Germinal center (tissue), 1 donor: ENCODE results near the gene MRPL12.

Experiments used
- DNase-seq: peaks from one replicate; pipeline ENCODE4 v3.0.0; 2012; ENCODE audit warnings: mixed read lengths, low spot score

The MRPL12 gene

DNA sequence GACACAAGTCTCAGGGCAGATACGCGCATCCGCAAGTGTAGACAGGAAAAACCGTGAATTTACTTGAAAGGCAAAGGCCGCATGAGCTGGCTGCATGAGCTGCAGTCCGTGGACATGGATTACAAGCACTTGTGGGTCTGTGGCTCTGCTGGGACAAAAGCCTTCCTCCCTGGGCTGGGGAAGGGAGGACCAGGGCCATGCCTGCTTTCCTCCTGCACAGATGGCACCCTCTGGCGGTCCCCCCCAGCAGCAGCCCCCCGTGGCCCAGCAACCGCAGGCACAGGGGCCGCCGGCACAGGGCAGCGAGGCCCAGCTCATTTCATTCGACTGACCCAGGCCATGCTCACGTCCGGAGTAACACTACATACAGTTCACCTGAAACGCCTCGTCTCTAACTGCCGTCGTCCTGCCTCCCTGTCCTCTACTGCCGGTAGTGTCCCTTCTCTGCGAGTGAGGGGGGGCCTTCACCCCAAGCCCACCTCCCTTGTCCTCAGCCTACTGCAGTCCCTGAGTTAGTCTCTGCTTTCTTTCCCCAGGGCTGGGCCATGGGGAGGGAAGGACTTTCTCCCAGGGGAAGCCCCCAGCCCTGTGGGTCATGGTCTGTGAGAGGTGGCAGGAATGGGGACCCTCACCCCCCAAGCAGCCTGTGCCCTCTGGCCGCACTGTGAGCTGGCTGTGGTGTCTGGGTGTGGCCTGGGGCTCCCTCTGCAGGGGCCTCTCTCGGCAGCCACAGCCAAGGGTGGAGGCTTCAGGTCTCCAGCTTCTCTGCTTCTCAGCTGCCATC, 1.7 kb upstream of the MRPL12 start:
- DNase-seq = no peak

DNA sequence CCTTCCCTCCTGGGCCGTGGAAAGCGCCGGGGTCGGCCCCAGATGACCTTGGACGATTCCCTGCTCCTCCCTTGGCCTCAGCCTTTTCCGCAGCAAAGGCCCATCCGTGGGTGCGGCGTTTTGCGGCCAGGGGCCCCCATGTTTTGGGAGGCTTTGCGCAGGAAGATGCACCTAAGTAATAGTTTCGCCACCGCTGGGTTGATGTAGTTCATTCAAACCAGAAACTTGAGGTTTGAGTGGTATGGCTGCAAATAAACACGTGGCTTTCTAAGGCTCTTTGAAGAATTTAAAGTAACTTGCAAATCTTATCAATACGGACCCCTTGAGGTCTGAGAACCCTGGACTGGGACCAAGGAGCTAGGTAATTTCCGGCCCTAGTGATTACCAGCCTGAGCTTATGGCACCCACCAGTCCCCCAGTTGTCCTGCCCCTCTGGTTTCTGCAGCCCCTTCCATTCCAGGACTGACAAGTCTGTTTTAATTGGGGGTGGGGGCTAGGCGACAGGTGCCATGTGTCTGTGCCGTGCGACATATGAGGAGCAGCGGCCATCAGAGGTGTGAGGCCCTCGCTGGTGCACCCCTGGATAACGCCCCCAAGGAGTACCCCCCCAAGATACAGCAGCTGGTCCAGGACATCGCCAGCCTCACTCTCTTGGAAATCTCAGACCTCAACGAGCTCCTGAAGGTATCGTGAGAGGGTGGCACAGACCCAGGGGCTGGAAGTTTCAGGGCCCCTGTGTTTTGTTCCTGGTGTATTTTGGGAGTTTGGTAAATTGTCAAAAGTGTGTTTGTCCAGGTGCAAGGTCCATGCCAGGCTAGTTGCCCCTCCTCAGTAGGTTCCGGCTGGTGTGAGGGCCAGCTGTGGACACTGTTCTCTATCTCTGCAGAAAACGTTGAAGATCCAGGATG, 834 bp downstream of the MRPL12 start:
- DNase-seq = no peak

DNA sequence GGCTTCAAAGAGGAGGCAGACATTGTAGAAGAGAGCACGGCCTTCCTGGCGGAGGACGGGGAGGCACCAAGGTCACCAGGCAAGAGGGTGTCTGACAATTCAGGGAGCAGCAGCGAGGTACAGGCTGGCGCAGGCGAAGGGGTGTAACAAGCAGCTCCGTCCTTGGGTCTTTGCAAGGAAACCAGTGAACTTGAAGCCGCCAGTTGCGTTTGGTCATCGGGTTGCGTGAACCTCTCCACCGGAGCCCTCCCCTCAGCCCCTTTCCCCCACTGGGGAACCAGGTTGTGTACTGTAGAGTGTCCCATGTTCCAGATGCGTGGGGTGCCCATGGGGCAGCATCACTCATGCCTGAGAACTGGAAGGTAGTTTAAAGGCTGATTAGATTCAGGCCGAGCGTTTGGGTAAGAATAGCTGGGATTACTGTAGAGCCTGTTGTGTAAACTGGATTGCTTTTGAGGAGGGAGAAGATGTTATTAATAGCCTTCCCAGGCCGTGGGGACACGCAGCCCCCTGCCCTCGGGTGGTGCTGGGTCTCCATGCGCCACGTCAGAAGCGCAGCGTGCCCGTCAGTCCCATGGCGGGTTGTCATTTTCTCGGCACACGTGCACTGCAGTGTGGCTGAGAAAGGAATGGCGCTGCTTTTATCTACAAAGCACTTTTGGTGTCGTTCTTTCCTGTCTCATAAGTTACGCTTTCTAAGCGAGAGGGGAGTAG, 2.5 kb downstream of the MRPL12 start:
- DNase-seq = no peak

DNA sequence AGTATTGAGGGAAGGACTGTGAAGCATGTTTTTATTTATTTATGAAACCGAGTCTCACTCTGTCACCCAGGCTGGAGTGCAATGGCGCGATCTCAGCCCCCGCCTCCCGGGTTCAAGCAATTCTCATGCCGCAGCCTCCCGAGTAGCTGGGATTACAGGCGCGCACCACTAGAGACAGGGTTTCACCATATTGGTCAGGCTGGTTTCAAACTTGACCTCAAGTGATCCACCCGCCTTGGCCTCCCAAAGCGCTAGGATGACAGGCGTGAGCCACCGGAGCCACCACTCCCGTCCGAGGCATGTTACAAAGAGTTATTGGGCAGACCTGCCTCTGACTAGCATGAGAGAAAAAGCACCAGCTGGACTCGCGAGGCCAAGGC, 3.1 kb downstream of the MRPL12 start:
- DNase-seq = no peak

DNA sequence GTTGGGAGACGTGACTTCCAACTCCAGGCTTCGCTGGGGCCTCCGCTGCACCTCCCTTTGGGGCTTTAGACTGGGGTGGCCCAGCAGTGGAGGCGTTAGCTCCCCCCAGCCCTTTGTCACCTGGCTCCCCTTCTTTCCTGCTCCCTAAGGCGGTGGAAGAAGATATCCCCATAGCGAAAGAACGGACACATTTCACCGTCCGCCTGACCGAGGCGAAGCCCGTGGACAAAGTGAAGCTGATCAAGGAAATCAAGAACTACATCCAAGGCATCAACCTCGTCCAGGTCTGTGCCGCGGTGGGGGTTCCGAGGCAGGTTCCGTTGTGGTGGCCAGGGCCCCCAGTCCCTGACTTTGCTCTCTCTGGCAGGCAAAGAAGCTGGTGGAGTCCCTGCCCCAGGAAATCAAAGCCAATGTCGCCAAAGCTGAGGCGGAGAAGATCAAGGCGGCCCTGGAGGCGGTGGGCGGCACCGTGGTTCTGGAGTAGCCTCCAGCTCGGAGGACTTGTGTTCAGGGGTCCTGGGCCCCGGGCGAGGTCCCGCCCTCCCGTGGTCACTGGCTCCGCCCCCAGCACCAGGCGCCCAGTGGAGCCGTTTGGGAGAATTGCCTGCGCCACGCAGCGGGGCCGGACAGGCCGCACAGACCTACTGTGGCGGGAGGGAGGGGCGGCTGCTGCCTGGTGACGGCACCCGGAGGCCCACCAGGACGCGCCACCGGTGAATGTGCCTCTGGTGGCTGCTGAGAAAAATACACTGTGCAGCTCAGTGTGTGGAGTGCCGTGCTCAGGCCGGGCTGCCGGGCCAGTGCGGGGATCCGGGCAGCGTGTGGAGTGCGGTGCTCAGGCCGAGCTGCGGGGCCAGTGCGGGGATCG, 3.8 kb downstream of the MRPL12 start:
- no peak for DNase-seq

DNA sequence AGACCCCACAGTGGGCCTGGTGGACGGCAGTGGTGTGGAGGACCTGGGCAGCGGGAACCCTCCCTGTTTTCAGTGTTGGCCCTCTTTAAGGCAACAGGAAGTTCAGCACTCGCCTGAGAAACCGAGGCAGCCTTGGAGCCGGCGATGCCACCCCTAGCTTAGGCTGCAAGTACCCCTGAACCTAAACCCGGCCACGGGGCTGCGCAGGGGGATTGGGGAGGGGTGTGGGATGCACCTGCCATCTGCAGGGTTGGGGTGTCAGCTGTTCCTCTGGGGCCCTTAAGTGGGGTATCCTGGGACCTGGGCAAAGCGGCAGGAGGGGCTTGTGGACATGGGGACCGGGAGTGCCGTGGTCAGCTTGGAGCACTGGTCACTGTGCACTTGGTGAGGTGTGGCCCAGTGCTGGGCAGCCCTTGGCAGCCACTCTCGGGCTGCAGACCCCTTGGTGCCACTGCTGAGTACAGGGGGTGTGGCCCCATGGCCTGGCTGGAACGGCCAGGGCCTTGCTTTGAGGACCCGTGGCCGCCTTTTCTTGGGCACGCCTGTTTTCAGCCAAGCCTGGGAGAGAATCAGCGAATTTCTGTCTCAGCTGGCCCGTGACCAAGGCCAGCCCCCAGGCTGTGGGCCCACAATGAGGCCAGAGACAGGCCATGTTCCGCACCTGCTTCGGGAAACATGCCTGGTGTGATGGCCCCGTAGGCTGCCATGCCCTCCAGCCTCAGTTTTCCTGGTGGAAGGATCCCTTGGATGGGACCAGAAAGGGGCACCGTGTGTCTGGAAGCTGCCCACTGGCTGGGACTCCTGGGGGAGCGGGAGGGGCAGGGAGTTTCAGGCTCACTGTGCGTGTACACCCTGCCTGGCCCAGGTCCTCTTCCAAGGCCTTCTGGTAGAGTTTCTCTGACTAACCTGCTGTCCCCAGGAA, 4.8 kb downstream of the MRPL12 start:
- no peak for DNase-seq

DNA sequence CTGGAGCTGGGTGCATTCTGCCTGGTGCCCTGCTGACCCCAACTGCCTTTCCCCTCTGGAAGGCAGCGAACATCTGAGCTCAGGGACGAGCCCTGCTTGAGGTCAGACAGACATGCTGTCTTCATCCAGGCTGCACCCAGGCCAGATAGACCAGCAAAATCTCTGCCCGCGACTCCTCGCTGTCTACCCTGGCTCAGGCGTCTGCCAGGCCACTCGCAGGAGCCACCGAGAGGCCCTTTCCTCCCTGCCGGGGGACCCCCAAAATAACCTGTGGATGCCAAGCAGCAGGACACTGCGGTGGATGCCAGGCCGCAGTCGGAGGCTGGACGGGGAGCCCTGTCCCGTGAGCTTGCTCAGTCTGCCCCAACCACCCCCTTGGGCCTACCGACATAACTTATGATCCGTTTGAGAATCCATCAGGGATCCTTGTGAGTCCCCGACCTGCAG, 5.6 kb downstream of the MRPL12 start:
- DNase-seq = no peak

DNA sequence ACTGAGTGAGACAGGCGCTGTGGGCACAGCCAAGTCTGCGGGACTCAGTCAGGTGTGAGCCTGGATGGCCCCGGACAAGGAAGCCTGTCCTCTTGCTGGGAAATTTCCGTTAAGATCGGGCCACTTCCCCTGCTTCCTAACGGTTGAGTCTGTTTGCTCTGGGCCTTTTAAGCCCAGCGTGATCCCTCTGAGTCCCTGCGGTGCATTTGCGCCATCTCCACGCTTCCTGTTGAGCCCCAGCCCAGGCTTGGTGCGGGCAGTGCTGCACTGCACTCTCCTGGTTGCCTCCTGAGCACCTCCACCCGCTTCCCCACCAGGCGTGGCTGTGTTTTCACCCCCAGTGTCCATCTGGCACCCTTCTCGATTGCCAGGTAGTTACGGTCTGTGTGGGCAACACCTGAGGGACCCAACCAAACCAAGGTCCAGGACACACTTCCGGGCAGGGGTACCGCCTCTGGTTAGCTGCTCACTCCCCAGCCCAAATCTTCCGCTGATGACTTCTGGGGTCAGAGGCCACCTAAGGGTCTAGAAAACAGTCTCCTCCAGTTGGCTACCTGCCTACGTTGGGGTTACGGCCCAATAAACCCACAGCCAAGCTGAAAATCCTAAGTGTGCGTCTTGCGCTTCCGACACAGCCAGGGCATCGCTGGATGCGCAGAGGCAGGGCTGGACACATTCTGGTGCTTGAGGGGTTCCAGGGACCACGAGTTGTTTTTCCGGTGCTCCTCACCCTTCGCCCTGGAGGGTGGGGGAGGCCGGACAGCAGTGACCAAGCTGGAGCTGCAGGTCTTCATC, 7.5 kb downstream of the MRPL12 start:
- DNase-seq = no peak

DNA sequence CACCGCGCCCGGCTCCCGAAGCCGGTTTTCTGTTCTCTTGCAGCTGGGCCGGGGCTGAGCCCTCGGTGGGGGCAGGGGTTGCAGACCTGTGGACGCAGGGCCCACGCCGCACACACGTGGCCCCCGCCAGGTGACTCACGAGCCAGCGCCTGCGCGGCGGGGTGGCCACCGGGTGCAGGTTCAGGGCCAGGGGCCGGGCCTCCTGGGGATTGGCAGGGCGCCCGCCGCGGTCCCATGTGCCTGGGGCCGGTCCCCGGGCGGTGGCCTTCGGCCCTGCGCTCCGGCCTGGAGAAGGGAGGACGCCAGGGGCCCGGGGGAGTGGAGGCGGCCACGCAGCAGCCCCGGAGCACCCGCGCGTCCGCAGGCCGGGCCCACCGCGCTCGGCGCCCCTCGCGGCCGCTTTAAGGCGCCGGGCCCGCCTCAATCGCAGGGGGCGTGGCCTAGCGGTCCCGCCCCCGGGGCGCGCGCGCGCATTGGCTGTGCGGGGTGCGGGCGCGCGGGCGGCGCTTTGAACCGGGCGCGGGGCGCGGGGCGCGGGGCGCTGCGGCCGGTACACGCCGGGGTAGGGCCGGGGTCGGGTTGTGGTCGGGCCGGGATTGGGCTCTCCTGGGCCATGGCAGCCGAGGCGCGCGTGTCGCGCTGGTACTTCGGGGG, 8.8 kb downstream of the MRPL12 start, which contains the start of gene SLC25A10:
TSS of gene SLC25A10 (plus strand) at position 471 of the 654 bp plus-strand sequence. CDS start at position 614, 143 bp downstream.
- peak; percentile 92 for DNase-seq

DNA sequence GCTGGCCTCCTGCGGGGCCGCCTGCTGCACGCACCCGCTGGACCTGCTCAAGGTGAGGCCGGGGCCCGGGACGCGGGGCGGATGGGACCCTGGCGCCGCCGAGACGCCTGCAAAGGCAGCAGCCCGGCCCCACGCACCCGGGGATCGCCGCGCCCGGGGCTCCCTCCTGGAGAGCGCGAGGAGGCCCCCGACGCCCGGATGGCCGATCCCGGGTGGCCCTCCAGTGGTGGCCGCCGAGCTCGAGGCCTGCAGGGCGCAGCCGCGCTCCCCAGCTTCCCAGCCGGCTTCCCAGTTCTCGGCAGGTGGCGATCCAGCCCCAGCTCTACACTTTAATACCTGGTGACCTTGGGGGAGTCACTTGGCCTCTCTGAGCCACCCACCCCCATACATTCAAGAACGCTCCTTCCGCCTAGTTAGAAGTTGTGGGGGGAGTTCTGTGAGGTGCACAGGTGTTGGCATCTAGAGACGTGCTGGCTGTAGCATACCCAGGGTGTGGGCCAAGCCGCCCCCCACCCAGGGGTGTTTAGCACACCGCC, 9.4 kb downstream of the MRPL12 start:
- no peak for DNase-seq

DNA sequence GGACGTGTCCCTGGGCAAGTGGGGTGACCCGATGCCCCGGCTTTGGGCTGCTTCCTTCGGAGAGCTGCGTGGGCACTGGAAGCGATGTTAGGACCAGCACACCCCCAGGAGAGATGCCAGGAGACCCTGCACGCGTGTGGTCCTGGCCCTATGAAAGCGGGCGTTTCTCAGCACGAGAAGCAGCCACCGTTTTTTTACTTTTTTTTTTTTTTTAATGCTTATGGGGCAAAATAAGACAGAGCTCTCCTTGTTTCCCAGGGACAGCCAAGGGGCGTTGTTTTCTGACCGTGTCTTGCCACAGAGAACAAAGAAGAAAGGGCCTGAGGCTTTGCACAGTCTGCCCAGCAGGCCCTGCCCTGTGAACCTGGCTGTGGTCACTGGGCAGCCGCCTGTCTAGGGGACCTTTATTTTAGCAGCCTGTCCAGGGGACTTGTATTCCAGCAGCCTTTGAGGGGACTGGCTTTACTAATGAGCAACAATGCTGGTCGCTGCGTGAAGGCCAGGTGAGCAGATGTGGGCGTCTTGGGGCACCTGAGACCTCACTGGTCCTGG, 9.9 kb downstream of the MRPL12 start:
- DNase-seq = no peak

DNA sequence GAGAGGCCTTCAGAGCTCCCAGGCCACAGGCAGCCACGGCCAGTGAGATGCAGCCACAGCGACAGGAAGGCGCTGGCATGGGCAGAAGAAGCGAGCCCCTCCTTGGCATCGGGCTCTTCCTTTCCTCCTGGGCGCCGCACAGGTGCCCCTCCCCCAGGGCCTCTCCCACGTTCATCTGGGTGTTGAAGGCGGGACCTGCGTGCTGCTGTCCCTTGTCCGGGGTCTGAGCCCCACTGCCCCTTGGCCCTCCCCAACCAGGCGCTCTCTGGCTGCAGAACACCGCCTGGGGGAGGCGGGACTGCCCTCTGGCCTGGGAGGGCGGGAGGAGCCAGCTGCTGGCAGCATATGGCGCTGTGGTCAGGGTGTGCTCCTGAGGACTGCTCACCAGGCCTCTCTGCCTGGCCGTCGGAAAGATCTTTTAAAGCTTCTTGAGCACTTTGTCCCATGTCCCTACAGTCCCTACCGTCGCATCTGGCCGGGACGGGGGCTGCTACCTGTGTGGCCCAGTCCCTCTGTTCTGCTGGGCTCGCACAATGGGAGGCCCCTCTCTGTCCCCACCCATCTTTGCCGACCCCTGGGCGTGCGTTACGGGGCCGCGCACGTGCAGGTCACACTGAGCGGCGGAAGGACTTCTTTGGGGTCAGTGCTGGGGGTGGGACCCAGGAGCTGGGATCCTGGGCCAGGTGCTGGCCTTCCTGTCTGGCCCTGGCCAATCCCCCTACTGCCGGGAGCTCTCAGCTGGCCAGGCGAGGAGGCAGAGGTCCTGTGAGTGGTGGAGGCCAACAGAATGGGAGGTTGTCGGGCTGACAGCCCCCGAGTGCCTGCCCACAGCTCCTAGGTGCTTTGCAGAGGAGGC, 10.6 kb downstream of the MRPL12 start:
- no peak for DNase-seq

DNA sequence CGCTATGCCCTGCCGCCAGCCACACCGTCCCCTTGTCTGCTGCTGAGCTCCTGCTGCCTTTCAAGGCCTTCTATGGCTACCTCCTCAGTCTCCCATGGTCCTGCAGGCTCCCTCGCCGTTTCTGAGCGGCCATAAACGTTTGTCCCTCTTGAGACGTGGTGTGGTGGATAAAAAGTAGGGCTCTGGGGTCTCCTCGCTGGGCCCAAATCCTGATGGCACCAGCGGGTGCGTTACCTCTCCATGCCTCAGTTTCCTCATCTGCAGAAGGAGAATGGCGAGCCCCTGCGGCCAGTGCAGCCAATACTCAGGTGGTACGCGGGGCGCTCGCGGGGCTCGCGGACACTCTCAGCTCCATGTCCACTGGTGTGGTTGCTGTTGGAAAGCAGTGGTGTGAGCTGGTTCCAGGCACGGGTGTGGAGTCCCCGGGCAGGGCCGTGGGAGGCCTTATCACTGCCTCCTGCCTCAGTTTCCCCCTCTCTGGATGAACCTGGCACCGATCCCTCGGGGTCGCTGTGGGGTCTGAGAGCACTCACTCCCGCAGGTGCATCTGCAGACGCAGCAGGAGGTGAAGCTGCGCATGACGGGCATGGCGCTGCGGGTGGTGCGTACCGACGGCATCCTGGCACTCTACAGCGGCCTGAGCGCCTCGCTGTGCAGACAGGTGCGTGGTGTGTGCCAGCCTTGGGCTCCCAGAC, 11.4 kb downstream of the MRPL12 start:
- no peak for DNase-seq

DNA sequence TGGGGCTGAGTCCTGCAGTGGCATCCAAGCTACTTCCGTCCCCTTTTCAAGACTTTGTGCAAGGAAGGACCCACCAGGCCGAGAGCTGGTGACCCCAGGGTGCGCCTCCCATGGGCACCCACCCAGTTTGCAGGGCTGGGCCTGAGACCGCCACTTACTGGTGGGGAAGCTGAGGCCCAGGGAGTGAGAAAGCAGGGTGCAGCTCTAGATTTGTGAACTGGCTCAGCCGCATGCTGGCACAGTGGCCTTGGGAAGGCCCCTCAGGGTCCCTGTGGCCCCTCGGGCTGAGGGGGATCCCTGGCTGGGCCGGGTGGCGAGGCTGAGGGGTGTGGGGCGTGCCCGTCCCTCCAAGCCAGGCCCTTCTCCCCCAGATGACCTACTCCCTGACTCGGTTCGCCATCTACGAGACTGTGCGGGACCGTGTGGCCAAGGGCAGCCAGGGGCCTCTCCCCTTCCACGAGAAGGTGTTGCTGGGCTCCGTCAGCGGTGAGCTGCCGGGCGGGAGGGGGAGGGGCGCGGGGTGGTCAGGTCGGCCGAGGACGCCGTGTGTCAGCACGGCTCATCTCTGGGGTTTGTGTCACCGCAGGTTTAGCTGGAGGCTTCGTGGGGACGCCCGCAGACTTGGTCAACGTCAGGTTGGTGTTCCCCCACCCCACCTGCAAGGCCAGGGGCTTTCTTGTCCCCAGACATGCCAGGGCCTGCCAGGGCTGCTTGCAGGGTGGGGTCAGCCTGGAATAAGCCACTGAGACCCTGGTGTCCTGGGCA, 12.1 kb downstream of the MRPL12 start:
- no peak for DNase-seq

DNA sequence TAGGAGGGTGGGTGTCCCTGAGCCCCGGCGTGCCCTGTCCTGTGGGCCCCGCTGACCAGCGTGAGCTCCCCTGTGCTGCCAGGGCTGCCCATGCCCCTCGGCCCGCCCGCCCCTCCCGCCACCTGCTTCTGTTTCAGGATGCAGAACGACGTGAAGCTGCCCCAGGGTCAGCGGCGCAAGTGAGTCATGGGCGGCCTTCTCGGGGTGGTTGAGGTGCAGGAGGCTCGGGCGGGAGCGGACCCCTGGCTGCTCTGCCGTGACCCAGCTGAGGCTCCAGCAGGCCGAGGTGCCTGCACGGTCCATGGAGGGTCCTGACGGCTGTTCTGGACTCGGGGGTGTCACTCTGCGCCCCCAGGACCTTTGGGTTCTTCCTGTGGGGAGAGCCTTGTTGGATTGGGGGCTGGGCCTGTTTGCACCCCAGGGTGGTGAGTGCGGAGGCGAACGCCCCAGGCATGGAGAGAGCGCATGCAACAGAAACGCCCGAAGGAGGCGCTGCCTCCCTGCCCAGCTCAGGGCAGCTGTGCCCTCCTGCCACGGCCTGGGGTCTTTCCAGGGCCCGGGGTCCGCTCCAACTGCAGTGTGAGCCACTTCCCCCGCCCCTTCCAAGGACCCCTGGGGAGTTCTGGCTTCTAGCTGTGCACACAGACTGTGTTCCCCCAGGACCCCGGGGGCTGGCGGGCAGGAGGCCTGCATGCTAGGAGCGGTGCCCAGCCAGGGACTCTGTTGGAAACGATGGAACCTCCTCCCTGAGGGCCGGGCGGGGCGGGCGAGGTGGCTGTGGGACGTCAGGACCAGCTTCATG, 12.9 kb downstream of the MRPL12 start:
- DNase-seq = no peak
